Measurements from ENCODE around the gene RAD51B.

The RAD51B gene

GRCh38 chr14:68772761-68773381, 953.3 kb downstream of the RAD51B start:
- no peak for DNase-seq

GRCh38 chr14:68774771-68775613, 955.4 kb downstream of the RAD51B start:
- no peak for DNase-seq

- DNase-seq, result no peak
Measured at GRCh38 chr14:68775614-68776126, 956.1 kb downstream of the RAD51B start.

GRCh38 chr14:68777644-68778043, 958.1 kb downstream of the RAD51B start:
- no peak for DNase-seq
